HG02884 (cell line): ENCODE data around the gene TFF1.

ENCODE experiments used
- ATAC-seq: cut with Tn5 transposase; IDR thresholded peaks from one replicate; pipeline ENCODE4 v1.9.1; 2021; ENCODE audit warnings: mild to moderate bottlenecking, moderate library complexity; ENCODE audit not compliant: unreplicated experiment

The TFF1 gene

DNA sequence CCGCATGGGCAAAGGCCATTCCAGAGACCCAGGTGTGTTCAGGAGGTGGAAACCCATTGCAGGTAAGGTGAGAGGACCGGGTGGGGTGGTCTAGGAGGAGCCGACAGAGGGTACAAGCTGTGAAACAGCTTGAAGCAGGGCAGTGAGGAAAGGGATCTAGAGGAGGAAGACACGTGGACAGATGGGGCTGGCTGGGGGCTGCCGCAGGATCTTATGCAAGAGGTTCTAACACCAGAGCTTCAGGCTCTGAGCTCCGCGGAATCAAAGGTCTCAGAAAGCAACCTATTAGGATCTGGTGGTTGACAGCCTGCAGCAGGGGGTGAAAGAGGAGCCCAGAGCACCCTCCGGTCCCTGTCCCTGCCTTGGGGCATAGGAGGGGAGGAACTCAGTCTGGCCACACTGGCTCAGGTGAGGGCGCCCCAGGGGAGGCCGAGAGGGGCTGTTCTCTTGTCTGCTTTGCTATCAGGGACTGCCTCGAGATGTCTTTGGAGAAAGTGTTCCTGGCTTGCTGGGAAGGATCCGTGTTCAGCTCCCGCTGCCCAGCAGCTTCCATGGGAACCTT, 1.9 kb downstream of the TFF1 start:
- no peak for ATAC-seq

DNA sequence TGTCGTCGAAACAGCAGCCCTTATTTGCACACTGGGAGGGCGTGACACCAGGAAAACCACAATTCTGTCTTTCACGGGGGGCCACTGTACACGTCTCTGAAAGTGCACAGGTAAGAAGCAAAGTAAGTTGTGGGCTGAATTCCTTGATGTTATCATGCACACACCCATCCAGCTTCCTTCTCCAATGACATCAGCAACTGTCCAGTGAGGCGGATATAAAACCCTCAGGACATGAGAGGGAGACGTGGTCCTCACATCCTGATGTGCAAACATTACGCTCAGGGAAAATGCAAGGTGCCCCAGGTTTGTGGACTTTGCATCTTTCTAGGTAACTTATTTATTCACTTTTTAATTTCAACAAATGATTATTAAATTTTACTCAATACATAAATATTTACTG, 3.0 kb downstream of the TFF1 start:
- ATAC-seq: no peak

DNA sequence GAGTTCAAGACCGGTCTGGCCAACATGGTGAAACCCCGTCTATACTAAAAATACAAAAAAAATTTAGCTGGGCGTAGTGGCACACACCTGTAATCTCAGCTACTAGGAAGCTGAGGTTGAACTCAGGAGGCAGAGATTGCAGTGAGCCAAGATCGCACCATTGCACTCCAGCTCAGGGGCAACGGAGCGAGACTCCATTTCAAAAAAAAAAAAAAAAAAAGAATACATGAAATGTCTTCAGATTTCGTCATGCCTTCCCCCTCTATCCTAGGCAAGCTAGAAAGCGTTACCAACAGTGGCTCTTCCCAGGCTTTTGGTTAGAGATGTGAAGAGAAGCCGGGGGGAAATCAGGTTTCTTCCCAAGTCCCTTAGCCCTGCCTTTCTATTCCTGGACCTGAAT, 3.6 kb downstream of the TFF1 start:
- no peak for ATAC-seq

DNA sequence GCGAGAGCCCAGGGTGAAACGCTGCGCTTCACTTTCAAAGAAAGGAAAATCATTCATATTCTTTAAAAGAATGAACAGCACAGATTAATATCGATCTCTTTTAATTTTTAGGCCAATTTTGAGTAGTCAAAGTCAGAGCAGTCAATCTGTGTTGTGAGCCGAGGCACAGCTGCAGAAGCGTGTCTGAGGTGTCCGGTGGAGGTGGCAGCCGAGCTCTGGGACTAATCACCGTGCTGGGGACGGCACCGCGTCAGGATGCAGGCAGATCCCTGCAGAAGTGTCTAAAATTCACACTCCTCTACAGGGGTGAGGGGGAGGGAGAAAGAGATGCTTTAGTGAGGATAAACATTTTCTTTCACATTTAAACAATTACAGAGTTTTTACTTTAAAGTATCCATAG, 4.1 kb downstream of the TFF1 start:
- ATAC-seq: no peak

DNA sequence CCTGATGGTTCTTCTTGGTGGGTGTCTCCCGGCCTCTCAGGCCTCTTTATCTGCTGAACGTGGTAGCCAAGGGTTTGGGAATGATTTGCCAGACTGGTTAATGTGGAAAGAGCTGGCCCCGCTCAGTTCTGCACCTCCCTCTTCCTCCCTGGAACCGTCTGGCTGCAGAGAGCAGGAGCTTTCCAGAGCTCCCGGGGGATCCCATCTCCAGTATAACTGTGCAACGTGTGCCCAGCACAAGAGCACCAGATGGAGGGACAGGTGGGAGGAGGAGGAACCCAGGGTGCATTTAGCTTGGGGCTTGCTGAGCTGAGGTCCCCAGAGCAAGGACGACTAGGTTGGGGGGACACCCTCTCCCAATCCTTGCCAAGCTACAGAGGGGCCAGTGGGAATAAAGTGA, 5.0 kb downstream of the TFF1 start:
- no peak for ATAC-seq

GRCh38 chr21:42360317-42360716, 6.0 kb downstream of the TFF1 start:
- no peak for ATAC-seq

DNA sequence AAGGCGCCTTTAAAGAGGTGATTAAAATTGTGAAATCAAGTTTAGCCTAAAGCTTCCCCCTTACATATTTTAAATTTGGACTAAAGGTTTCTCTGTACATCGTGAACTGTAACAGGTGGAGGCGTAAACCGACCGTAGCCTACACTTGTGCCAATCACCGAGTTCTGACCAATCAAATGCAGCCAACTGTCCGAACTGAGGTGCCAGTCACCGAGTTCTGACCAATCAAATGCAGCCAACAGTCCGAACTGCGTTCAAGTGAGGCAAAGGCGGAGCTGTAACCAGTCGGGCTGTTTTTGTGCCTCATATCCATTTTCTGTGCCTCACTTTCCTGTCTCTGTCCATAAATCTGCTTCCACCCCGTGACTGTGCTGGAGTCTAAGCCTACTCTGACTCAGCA, 7.4 kb downstream of the TFF1 start:
- no peak for ATAC-seq

GRCh38 chr21:42358261-42358660, 8.1 kb downstream of the TFF1 start:
- no peak for ATAC-seq

- ATAC-seq: no peak
Observed at GRCh38 chr21:42357307-42357706, 9.0 kb downstream of the TFF1 start.

DNA sequence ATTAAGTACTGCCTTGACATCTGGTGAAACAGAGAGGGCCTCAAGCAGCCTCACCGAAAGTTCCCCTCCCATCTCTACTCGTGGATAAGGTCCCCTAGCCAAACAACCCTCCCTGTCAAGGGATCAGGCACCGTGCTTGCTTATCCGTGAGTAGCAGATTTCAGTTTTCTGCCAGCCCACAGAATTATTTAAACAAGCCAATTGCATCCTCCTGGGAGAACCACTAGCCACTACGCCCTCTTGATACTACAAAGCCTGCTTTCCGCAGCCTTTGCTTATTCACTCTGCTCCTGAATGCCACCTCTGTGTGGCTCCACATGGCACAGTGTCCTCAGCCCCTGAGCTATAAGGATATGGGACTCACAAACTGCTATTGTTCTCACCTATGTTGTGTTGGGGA, 9.7 kb downstream of the TFF1 start:
- ATAC-seq: no peak

- no peak for ATAC-seq
Observed at GRCh38 chr21:42356046-42356445, 10.3 kb downstream of the TFF1 start.

- ATAC-seq: no peak
Observed at GRCh38 chr21:42353623-42354022, 12.7 kb downstream of the TFF1 start.

- ATAC-seq: no peak
Observed at GRCh38 chr21:42352441-42353095, 13.8 kb downstream of the TFF1 start.

DNA sequence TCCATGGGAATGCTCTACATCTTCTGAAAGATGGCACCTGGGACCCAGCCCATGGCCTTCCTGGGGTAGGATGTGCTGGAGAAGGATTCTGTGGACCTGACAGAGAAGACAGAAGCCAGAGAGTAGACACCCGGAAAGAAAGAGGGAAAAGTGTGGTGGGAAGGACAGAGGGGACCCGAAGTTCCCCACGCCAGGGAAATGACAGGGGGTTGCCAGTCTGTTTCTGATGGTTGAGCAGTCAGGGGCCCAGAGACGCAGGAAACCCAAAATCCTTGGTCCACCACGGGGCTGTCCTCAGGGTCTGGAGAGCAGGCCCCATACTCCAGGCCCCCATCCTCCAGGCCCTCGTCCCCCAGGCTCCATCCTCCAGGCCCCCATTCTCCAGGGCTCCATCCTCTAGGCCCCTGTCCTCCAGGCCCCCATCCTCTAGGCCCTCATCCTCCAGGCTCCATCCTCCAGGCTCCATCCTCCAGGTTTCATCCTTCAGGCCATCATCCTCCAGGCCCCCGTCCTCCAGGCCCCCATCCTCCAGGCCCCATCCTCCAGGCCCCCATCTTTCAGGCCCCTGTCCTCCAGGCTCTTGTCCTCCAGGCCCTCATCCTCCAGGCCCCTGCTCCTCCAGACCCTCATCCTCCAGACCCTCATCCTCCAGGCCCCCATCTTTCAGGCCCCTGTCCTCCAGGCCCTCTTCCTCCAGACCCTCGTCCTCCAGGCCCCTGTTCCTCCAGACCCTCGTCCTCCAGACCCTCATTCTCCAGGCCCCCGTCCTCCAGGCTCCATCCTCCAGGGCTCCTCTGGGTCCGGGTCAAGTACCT, 14.5 kb downstream of the TFF1 start:
- ATAC-seq: no peak

- ATAC-seq: no peak
Observed at GRCh38 chr21:42350927-42351426, 15.4 kb downstream of the TFF1 start, which contains the start of gene TFF2. Gene TFF2 (minus strand): TSS chr21:42350994. CDS start chr21:42350957, 37 bp downstream.

- no peak for ATAC-seq
Observed at GRCh38 chr21:42350318-42350910, 15.9 kb downstream of the TFF1 start.

GRCh38 chr21:42349420-42350317, 16.7 kb downstream of the TFF1 start:
- ATAC-seq: no peak

DNA sequence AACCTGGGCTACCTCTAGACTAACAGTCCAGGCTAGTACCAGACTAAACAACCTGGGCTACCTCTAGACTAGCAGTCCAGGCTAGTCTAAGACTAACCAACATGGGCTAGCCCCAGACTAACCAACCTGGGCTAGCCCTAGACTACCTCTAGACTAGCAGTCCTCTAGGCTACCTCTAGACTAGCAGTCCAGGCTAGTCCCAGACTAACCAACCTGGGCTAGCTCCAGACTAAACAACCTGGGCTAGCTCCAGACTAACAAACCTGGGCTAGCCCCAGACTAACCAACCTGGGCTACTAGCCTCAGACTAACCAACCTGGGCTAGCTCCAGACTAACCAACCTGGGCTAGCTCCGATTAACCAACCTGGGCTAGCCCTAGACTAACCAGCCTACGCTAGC, 17.6 kb downstream of the TFF1 start:
- ATAC-seq: no peak

GRCh38 chr21:42347601-42348327, 18.6 kb downstream of the TFF1 start:
- ATAC-seq: no peak
